GM21367 (cell line): ENCODE data around the gene SEMA6C.

Source experiments
- ATAC-seq: cut with Tn5 transposase; IDR thresholded peaks from one replicate; pipeline ENCODE4 v1.9.1; 2021; ENCODE audit not compliant: unreplicated experiment

SEMA6C gene

GRCh38 chr1:151164732-151165280 lies 18.4 kb upstream of the SEMA6C start:
- no peak for ATAC-seq

DNA sequence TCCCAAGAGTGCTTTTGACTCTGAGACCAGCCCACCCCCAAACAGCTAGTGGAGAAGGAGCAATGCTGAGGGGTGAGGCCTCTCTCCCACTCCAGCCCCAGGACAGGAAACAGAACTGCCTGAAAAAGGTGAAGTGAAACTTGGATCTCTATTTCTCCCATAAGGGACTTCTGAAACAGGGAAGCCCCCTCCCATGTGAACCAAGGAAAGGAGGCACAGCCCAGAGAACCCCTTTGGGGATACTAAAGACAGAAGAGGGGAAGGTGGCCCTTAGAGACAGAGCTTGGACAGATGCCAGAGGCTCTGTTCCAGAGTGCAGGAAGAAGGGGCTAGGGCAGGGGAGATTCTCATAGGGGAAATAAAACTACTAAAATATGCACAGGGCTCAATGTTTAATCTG lies 12.9 kb upstream of the SEMA6C start:
- ATAC-seq = no peak

DNA sequence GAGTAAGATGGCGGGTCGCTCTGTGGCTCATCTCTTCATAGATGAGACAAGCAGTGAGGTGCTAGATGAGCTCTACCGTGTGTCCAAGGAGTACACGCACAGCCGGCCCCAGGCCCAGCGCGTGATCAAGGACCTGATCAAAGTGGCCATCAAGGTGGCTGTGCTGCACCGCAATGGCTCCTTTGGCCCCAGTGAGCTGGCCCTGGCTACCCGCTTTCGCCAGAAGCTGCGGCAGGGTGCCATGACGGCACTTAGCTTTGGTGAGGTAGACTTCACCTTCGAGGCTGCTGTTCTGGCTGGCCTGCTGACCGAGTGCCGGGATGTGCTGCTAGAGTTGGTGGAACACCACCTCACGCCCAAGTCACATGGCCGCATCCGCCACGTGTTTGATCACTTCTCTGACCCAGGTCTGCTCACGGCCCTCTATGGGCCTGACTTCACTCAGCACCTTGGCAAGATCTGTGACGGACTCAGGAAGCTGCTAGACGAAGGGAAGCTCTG lies 12.4 kb upstream of the SEMA6C start:
- ATAC-seq = no peak

DNA sequence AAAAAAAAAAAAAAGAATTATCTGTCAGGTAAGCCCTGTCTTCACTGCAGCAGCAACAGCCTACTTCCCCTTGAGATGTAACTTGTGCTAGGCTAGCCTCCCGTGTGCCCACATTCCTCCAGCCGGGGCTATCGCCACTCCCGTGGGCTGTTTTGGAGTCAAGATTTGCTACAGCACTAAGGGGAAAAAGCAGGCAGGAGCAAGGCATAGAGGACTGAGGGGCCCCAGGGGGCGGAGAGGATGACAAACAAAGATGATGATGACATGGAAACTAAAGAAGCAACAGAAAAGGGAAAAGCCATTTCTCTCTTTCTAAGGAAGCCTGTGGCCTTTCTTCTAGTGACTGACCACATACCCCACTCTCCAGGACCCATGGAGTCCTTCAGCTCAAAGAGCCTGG lies 11.9 kb upstream of the SEMA6C start:
- ATAC-seq = no peak

DNA sequence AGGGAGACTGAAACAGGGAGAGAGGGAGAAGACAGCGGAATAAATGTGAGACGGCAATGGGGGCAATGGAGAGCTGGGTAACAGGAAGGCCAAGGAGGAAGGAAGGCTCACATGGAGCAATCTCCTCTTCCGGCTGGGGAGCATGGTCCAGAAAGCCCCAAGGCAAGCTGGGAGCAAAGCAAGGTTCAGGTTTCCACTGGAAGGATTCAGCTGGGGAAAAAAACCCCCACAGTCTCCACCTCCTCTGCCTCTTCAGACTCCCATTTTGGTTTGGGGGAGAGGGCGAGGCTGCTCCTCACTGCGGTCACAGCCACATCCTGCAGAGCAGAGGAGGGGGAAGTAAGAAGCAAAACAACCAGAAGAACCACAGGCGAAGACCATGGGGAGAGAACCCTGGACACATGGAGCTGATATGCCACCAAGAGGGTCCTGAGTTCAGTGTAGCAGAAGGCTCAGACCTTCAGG lies 10.7 kb upstream of the SEMA6C start:
- ATAC-seq = no peak

DNA sequence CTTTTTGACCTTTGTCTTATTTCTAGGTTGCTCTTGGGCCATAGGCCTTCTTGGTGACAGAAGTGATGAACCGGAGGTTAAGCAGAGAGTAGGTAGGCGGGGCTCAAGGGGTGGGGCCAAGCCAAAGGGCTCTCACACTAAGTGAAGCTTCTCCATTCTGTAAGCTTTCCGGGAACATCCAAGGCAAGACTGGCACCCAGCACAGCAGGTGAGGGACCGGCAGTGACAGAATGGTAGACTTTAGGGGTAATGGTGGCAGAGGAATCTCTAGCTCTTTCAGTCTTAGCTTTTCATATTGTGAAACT lies 10.0 kb upstream of the SEMA6C start, which contains the start of gene TNFAIP8L2:
Gene TNFAIP8L2 (plus strand): TSS at position 135 of the 305 bp plus-strand sequence. CDS start 2,049 bp downstream, outside the sequence.
- peak; percentile 39 for ATAC-seq

DNA sequence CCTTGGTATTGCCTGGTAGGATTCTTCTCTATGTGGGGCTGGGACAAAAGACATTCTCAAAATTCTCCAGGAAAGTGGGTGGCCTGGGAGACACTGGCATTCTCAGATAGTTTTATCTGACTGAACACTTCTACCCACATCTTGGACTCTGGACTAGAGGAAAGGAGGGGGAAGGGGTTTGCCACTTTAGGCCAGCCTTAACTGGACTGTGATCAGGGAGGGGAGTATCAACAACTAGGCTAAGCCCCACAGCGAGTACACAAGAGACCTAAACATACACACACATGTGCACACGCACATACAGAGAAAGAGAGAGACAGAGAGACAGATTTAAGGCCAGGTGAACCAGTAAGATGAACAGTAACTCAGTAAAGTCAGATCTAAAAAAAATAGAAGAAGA lies 1.2 kb upstream of the SEMA6C start:
- ATAC-seq = no peak

GRCh38 chr1:151147132-151147503 lies 687 bp upstream of the SEMA6C start:
- ATAC-seq = no peak

DNA sequence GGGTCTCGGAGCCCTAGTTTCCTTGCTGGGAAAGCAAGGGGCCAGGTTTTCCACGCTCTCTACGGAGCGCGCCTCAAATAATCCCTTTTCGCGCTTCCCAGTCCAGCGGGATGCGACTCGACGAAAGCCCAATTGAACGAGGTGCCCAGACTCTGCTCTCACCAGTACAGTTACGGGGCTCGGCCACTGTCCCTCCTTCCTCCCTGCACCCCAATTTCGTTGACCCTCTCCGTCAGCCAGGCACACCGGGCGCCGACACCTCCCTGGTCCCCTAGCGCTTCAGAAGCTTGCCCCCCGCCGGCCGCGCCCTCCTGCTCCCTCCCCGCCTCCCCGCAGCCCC lies 389 bp downstream of the SEMA6C start:
- no peak for ATAC-seq

DNA sequence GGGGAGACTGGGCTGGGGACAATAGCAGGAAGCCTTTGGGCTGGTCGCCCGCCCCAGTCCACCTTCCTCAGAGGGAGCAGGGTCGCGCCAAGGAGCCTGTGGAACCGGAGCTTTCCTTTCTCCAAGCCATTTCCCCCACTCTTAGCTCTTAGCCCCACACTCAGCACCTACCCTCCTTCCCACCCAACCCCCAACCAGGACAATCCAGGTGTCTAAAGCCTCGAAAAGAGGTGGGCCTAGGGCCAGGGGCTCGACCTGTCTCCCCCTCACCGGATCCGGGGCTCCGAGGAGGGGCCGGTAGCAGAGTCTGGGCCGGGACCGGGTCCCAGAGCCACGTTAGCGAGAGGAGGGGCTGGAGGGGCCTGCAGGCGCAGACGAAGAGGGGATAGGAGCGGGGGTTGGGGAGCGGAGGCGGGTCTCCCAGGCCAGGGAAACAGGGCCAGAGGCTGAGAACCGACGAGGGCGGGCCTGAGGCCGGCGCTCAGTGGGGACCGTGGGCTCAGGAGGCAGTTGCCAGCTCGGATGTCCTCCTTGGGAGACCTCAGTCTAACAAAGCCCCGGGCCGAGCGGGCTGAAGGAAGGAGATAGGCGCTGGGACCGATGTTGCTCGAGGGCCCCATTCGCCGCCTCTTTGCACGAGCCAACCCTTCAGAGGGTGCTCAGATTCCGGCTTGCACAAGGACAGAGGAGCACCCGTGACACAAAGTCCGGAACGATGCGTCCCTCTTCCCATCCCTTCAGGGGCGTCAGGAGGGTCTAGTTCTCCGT lies 943 bp downstream of the SEMA6C start:
- no peak for ATAC-seq

DNA sequence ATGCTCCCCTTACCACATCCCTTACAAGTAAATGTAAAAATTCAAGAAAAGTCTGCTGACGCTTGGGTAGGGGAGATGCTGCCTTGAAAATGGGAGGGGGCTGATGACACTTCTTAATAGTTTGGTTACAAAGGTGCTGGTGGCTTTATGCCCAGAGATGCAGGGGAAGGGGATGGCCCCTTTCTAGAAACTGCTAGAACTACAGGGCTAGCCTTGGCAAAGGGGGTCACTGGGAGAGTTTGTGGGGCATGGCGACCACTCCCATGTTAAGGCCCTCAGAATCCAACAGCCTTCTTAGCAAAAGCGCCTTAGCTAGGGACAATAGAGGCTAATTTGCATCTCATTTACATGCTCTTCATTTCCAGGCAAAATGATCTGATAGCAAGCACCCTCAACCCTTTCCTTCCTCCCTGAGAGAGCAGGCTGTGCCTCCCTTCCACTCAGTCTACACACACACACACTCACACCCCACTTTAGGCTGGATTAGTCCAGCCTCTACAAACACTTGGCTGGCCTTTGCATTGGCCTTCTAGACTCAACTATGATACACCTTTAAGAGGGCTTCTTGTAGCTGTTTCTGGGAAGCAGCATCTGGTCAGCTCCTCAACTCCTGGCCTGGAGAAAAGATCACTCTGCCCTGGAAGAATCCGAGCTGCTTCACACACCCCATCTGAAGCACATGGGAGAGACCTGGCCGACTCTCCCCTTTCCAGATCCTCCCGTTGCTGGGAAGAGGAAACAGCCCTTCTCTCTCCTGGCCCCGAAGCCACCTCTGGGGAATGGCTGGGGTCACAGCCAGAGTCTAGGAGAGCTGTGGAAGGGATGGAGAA lies 1.7 kb downstream of the SEMA6C start:
- ATAC-seq = no peak

GRCh38 chr1:151143986-151144385 lies 2.4 kb downstream of the SEMA6C start:
- no peak for ATAC-seq

DNA sequence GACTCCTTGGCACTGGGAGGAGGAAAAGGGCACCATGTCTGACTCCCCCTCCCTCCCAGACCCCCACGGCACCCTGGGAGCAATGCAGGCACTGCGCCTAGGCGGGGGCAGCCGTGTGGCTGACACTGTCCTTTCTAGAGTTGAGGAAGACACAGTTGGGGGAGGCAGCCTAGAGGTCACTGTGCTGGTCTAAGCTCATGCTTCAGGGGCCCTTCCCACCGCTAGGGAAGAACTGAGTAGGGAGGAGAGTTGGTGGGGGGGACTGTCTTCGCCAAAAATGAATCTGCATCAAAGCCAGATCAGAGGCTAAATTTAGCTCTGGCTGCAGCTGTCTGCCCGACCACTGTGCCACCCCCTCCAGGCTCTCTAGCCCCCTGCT lies 3.4 kb downstream of the SEMA6C start:
- no peak for ATAC-seq

GRCh38 chr1:151142411-151143056 lies 3.9 kb downstream of the SEMA6C start:
- ATAC-seq = no peak

GRCh38 chr1:151137789-151138188 lies 8.6 kb downstream of the SEMA6C start:
- ATAC-seq = no peak

DNA sequence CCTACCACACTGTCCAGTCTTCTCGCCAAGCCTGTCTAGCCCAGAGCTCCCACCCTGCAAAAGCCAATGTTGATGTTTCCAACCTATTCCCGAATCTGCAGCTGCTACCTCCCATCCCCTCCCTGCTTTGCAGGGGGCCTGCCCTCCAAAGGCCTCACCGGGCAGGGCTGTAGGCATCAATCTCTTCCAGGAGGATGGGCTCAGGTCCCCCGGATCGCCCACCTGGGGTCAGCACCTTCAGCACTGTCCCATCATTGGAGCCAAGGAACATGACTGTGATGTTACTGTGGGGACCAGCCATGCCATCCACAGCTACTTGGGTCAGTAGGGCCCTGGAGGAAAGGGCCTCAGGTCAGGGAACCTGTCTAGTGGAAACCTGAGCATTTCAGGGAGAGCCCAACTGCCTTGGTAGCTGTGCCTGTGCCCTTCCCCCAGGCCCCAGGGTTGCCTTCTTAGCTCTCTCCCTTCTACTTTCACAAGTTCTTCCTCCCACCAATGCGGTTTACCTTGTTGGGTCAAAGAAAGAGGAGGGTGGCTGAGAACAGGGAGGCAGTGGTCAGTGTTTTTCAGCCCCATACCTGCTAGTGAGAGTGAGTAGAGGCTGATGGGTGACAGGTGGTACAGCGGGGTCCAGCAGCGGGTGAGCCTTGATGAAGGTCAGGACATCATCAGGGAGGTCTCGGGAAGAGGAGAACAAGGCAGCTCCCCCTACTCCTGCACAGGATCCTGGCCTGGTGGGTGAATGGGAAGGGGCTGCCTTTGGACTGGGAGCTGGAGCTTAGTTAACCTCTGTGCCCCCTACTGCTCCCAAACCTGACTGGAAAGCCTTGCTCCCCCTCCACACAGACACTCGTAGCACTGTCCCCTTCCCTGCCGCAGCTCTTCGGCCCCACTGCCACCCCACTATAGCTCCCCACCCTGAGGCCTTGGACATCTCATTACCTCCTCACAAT lies 10.7 kb downstream of the SEMA6C start:
- ATAC-seq = no peak

DNA sequence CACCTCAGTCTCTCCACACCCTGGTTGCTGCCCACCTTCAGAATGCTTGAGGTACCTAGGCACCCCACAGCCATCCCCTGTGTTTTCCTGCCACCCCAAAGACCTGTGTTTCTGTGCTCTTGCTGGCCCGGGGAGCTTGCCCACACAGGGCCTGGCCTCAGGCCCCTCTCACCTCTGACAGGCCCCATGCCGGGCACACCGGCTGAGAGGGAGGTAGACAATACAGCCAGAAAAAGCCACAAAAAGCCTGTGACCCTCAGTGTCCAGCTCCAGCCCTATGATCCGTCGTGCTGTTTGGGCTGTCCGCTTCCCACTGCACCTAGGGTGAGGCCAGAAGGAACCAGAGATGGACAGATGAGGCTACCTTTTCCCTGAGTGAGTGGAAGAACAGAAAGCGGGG lies 11.4 kb downstream of the SEMA6C start:
- ATAC-seq = no peak

DNA sequence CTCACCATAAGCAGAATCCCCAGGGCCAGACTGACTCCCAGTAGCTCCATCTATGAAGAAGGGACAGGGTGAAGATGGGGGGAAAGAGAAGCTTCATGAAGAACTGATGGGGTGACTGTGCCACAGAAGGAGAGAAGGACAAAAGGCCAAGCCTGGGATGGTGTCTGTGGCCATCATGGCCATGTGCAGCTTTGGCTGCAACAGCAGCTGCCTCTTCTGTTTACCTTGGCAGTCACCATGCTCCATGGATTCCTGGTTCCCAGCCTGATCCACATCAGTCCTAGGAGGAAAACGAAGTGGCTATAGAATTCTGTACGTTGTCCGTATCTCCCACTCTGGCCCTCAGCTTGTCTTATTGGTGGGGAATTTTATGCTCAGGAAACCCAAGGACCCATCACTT lies 12.0 kb downstream of the SEMA6C start:
- ATAC-seq = no peak

DNA sequence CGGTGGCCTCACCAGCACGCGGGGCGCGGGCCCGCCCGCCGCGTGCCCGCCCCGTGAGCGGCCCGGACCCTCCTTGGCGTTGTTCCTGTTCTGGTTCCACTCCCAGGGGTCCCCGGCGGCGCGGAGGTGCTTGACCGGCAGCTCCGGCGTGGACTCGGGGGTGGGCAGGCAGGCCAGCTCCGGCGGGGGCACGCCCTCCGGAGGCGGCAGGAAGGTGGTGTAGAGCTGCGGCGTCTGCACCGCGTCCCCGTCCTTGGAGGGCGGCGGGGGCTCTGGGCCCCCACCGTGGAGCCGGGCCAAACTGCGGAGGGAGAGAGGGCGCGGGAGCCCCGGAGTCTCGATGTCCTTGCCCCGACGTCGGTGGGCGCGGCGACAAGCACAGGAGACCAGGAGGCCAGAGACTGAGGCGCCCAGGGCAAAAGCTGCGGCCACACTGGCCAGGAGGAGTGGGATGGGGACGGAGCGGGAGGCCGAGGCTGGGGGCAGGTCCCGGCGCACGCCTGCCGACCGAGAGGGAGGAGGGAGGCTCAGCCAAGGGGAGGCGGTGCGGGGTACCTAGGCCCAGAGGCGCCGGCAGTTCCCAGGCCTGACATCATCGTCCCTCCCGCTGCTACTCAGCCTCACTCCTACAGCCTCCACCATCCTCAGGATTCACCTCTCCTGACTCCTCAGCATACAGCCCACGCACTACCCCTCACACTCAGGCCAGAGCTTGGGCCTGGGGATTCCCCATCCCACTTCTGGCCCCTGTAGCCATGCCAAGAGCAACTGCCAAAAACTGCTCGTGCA lies 13.2 kb downstream of the SEMA6C start:
- ATAC-seq = no peak
